Midbrain (tissue), 1 donor: ENCODE results near the gene UNC93A.

ENCODE experiments used
- DNase-seq: peaks from one replicate; lab custom pipeline; 2025; lab: John Stamatoyannopoulos, UW

Gene UNC93A

GRCh38 chr6:167293088-167293589 is 2.0 kb downstream of the UNC93A start:
- no peak for DNase-seq

- DNase-seq: no peak
These were observed 2.5 kb downstream of the UNC93A start for GRCh38 chr6:167293590-167294091.

GRCh38 chr6:167294241-167294640 is 3.1 kb downstream of the UNC93A start:
- no peak for DNase-seq

- no peak for DNase-seq
These were observed 3.8 kb downstream of the UNC93A start for GRCh38 chr6:167294651-167295494.

- DNase-seq: no peak
These were observed 4.6 kb downstream of the UNC93A start for GRCh38 chr6:167295495-167296292.

- no peak for DNase-seq
These were observed 5.2 kb downstream of the UNC93A start for GRCh38 chr6:167296293-167296690.

- no peak for DNase-seq
These were observed 5.8 kb downstream of the UNC93A start for GRCh38 chr6:167296902-167297301.

GRCh38 chr6:167298127-167298526 is 7.0 kb downstream of the UNC93A start:
- no peak for DNase-seq

- no peak for DNase-seq
These were observed 8.7 kb downstream of the UNC93A start for GRCh38 chr6:167299641-167300308.

GRCh38 chr6:167300902-167301777 is 10.0 kb downstream of the UNC93A start:
- DNase-seq: no peak

- DNase-seq: no peak
These were observed 11.0 kb downstream of the UNC93A start for GRCh38 chr6:167302074-167302473.

- no peak for DNase-seq
These were observed 11.7 kb downstream of the UNC93A start for GRCh38 chr6:167302796-167303195.

- DNase-seq: no peak
These were observed 12.8 kb downstream of the UNC93A start for GRCh38 chr6:167303675-167304625.

GRCh38 chr6:167304912-167305311 is 13.8 kb downstream of the UNC93A start:
- no peak for DNase-seq

GRCh38 chr6:167305796-167306195 is 14.7 kb downstream of the UNC93A start:
- DNase-seq: no peak

GRCh38 chr6:167306401-167306998 is 15.4 kb downstream of the UNC93A start:
- DNase-seq: no peak

GRCh38 chr6:167307342-167307955 is 16.3 kb downstream of the UNC93A start:
- DNase-seq: no peak

GRCh38 chr6:167308207-167308606 is 17.1 kb downstream of the UNC93A start:
- no peak for DNase-seq
